HG03457 (cell line): Measurements from ENCODE around the gene NKD1.

ENCODE experiments used
- ATAC-seq: cut with Tn5 transposase; IDR thresholded peaks from one replicate; pipeline ENCODE4 v1.9.1; 2021; ENCODE audit warnings: moderate number of reproducible peaks; ENCODE audit not compliant: unreplicated experiment

The NKD1 gene

DNA sequence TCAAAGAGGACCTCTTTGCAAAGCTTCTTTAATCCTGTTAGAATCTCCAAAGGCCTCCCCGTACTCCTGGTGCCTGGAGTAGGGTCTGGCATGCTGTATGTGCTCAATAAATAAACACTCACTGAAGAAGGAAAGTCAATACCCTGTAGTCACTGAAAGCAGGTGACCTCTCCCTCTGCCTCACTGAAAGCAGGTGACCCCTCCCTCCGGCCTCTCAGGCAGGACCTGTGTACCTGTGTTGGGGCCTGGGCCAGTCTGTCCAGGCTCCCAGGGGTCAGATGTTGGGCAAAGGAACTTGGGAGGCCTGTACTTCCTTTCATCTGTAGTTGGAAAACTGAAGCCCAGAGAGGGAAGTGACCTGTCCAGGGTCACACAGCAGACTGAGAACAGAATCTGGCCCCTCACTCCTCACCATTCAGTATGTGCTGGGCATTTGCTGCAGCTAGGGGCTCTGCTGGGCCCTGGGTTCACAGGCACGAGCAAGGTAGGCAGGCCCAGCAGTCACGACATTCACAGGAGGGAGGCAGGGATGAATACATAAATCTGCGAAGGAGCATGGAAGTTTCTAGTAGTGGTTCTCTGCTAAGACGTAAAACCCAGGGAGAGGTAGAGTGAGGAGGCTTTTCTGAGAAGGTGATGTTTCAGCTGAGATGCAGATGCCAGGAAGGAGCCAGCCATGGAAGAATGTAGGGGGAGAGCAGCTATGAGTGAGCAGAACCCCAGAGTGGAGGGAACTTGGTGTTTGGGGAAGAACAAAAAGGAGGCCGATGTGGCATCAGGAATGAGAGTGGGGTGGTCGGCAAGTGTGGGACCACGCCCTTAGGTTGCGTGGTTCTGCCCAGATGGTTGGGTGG, 64.0 kb downstream of the NKD1 start:
- ATAC-seq, result no peak

- no peak for ATAC-seq
Observed at GRCh38 chr16:50612849-50613198, 64.6 kb downstream of the NKD1 start.

DNA sequence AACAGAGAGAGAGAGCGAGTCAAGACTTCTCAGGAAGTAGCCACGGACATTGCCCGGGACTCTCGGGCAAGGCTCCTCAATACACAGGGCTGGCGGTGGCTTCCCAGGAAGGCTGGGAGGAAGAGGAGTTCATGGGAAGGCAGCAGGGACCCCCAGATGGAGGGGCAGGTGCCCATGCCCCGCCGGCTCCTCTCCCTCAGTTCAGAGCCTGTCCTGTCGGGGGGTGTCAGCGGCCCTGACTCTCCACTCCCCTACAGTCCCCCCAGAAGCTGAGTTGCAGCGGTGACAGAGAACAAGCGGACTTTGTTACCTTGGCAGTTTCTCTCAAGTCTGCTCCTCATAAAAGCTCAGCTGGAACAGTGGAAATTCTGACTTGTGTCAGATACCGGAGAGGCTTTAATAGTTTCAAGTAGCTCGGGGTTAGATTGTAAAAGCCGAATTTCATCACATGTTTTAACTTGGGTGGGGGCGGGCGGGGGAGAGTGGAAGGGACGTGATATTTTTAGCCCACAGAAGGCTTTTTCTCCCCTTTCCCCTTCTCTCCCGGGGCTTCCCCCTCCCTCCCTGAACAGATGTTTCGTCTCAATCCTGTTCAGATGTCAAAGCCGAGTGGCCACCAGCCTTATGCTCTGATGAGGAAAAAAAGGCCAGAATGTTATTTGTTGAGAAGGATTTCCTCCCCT, 65.2 kb downstream of the NKD1 start:
- no peak for ATAC-seq

DNA sequence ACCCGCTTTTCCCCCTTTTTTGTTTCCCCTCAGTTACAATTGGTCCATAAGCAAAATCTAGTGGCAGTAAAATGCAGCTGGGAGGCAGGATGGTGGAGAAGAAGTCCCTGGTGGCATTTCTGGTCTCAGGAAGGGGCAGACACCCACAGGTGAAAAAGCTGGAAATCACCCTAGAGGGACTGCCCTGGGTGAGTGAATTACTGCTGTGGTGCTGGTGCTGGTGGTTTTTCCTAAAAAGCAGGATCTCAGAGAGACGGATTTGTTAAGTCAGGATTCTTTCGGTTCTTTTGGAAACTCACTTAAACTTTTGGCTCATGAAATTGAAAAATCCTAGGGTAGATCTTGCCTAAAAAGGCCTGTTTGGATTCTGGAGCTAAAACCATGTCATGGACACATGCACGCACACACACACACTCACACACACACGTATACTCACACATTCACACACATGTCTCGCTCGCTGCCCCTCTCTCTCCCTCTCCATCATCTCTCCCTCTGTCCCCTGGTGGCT, 65.8 kb downstream of the NKD1 start:
- ATAC-seq, result no peak

GRCh38 chr16:50614955-50615724, 66.9 kb downstream of the NKD1 start:
- no peak for ATAC-seq

DNA sequence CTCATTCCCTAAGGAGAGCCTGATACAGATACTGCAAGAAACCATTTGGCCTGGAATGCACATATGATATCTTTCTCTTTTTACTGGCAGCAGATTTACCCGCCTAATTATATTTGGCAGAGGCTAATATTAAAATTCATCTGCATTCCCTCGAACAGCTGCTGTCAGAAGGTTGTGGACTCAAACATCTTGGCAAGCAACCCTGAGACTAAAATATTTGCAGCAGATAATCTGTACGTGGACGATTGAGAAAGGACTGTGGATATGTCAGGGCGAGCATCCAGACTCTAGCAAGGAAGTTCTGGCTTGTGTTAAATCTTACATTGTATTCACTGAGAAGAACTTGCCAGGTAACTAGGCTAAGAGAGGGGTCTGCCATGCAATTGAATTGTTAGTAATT, 67.7 kb downstream of the NKD1 start:
- no peak for ATAC-seq

GRCh38 chr16:50616386-50616785, 68.2 kb downstream of the NKD1 start:
- no peak for ATAC-seq

- ATAC-seq, result no peak
Observed at GRCh38 chr16:50616883-50617645, 68.9 kb downstream of the NKD1 start.

DNA sequence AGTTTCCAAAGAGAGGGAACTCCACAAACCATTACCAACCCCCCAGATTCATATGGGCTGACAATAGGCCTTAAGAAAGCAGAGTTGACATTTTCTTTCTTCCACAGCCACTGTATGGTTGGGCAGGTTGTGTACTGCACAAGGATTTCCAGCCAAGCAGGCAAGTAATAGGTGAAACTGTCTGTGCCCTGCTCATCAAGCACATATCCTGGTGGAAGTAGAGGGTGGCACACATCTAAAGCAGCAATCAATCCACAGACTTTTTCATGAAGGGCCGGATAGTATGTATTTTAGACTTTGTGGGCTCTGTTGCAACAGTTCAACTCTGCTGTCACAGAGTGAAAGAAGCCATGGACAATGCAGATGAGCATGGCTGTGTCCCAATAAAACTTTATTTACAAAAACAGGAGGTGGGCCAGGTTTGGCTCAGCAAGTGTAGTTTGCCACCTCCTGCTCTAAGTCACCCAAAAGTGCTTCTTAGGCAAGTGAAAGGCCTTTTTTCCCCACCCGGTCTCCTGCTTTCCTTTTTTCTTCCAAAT, 69.5 kb downstream of the NKD1 start:
- no peak for ATAC-seq

- ATAC-seq, result no peak
Observed at GRCh38 chr16:50618238-50618918, 70.2 kb downstream of the NKD1 start.

GRCh38 chr16:50619702-50620491, 71.7 kb downstream of the NKD1 start:
- ATAC-seq, result no peak

DNA sequence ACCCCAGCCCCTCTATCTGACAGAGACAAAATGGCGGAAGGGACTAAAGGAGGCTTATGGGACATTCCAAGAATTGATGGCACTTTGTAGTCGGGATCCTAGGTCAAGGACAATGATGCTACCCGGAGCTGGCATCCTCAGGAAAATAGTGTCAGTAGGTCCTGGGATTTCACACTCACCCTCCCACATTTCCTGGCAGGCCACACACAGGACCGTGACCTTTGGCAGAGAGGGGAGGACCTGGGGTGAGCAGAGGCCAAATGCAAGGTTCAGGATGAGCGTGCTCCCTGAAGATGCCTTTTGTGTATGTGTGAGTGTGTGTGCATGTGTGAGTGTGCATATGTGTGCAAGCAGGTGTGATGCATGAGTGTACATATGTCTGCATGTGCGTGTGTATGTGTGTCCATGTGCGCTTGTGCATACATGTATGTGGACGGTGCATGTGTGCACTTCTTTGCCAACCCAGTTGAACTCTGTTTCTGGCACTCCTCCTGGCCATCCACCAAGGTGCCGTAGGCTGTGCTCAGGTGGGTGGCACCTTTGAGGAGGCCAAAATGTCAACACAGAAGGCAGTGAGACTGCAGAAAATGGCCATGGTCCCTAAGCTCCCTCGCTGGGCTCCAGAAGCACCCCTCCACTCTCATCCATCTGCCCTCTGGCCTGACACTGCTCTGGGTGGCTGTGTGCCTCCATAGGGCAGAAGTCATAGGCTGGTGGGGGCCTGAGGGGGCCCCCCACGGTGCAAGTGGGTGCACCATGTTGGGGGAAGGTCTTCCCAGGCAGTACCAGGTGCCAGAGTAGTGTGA, 72.7 kb downstream of the NKD1 start:
- ATAC-seq, result no peak

GRCh38 chr16:50621452-50621792, 73.2 kb downstream of the NKD1 start:
- ATAC-seq, result no peak

DNA sequence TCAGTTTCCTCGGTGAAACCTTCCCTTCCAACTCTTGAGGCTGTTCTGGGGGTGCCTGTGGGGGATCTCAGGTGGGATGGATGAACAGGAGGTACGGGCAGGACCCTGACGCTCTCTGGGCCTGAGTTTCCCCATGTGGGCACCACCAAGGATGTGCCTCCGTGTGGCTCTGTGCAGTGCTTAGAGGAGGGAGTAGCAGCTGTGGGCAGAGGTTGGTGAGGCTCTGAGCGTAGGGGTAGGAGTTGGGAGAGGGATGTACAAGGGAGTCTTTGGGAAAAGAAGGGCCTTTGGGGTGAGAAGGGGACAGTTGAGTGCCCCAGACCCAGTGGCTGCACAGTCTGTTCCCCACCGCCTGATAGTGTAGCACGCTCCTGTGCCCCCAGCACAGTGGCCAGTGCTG, 73.8 kb downstream of the NKD1 start:
- no peak for ATAC-seq

- no peak for ATAC-seq
Observed at GRCh38 chr16:50622643-50623369, 74.6 kb downstream of the NKD1 start.

DNA sequence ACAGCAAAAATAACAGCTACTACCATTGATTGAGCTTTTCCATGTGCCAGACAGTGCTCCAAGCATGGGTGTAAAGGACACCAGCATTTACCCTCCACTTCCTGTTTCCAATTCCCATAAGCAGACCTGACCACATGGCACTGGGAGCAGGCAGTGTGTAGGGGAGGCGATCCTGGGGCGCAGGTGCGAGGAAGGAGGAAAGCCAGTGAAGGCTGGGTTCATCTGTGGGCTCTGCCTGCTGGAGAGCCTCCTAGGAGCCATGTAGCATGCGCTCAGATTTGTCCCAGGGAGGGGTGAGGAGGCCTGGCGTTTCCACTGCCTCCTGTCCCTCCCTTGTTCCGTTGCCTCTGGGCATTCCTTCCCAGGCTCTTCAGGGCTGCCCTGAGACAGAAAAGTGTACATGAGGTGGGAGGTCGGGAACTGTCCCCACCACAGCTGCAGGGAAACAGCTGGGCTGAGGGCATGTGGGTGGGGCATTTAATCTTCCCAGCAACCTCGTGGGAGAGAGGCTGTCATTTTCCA, 76.3 kb downstream of the NKD1 start:
- ATAC-seq, result no peak

- ATAC-seq, result no peak
Observed at GRCh38 chr16:50625374-50625773, 77.2 kb downstream of the NKD1 start.

GRCh38 chr16:50626868-50627267, 78.7 kb downstream of the NKD1 start:
- no peak for ATAC-seq
